IPS-18a (cell line): ENCODE data around the gene ADAMTS7.

Experiments used
- H3K27ac ChIP-seq: one replicate; pipeline ENCODE4 v1.5.1; 2013; ENCODE audit warnings: low read length
- H3K27me3 ChIP-seq: one replicate; pipeline ENCODE4 v1.6.1; 2013; ENCODE audit warnings: mild to moderate bottlenecking, low read length; ENCODE audit not compliant: control insufficient read depth, insufficient read depth
- H3K36me3 ChIP-seq: one replicate; pipeline ENCODE4 v1.6.1; 2013; ENCODE audit warnings: low read depth, low read length; ENCODE audit not compliant: control insufficient read depth
- H3K4me1 ChIP-seq: one replicate; pipeline ENCODE4 v1.6.1; 2013; ENCODE audit warnings: low read depth, low read length; ENCODE audit not compliant: control insufficient read depth
- H3K4me3 ChIP-seq: one replicate; pipeline ENCODE4 v1.5.1; 2013; ENCODE audit warnings: low read length
- H3K9ac ChIP-seq: one replicate; pipeline ENCODE4 v1.6.1; 2013; ENCODE audit warnings: mild to moderate bottlenecking, low read length, moderate library complexity
- H3K9me3 ChIP-seq: one replicate; pipeline ENCODE4 v1.6.1; 2013; ENCODE audit warnings: low read depth, low read length; ENCODE audit not compliant: control insufficient read depth

ADAMTS7 gene

GRCh38 chr15:78717956-78718656 is 93.2 kb downstream of the ADAMTS7 start:
- H3K4me1 ChIP-seq, result no peaks in the 10 kb centered on the region
- H3K4me3 ChIP-seq, result no peak overlapping the region
- H3K36me3 ChIP-seq, result no peaks in the 10 kb centered on the region
- H3K9ac ChIP-seq, result no peak overlapping the region
- H3K27me3 ChIP-seq, result no peaks in the 10 kb centered on the region
- H3K27ac ChIP-seq, result no peak overlapping the region
- no peaks in the 10 kb centered on the region for H3K9me3 ChIP-seq

GRCh38 chr15:78716651-78717050 is 94.6 kb downstream of the ADAMTS7 start:
- no peaks in the 10 kb centered on the region for H3K4me1 ChIP-seq
- H3K27ac ChIP-seq, result no peak overlapping the region
- no peaks in the 10 kb centered on the region for H3K27me3 ChIP-seq
- H3K9me3 ChIP-seq, result no peaks in the 10 kb centered on the region
- H3K4me3 ChIP-seq, result no peak overlapping the region
- no peaks in the 10 kb centered on the region for H3K36me3 ChIP-seq
- no peak overlapping the region for H3K9ac ChIP-seq

- H3K27me3 ChIP-seq, result no peaks in the 10 kb centered on the region
- H3K4me1 ChIP-seq, result no peaks in the 10 kb centered on the region
- H3K27ac ChIP-seq, result no peak overlapping the region
- H3K9me3 ChIP-seq, result no peaks in the 10 kb centered on the region
- no peak overlapping the region for H3K9ac ChIP-seq
- H3K36me3 ChIP-seq, result no peaks in the 10 kb centered on the region
- H3K4me3 ChIP-seq, result no peak overlapping the region
These were observed 95.3 kb downstream of the ADAMTS7 start for GRCh38 chr15:78715930-78716329.

GRCh38 chr15:78715434-78715833 is 95.8 kb downstream of the ADAMTS7 start:
- Histone ChIP-seq H3K4me3 (no peak overlapping the region), H3K27ac (no peak overlapping the region), H3K4me1 (no peaks in the 10 kb centered on the region), H3K9ac (no peak overlapping the region), H3K36me3 (no peaks in the 10 kb centered on the region), H3K9me3 (no peaks in the 10 kb centered on the region), H3K27me3 (no peaks in the 10 kb centered on the region)

GRCh38 chr15:78714890-78715289 is 96.4 kb downstream of the ADAMTS7 start:
- Histone ChIP-seq H3K9ac (no peak overlapping the region), H3K9me3 (no peaks in the 10 kb centered on the region), H3K27me3 (peaks cover 3% of the 10 kb centered on the region), H3K27ac (no peak overlapping the region), H3K36me3 (no peaks in the 10 kb centered on the region), H3K4me1 (no peaks in the 10 kb centered on the region), H3K4me3 (no peak overlapping the region)

GRCh38 chr15:78712797-78713515 is 98.3 kb downstream of the ADAMTS7 start:
- no peak overlapping the region for H3K27ac ChIP-seq
- no peak overlapping the region for H3K9ac ChIP-seq
- H3K36me3 ChIP-seq, result no peaks in the 10 kb centered on the region
- no peaks in the 10 kb centered on the region for H3K9me3 ChIP-seq
- peaks cover 7% of the 10 kb centered on the region for H3K27me3 ChIP-seq
- H3K4me1 ChIP-seq, result no peaks in the 10 kb centered on the region
- H3K4me3 ChIP-seq, result no peak overlapping the region

- Histone ChIP-seq H3K36me3 (no peaks in the 10 kb centered on the region), H3K9ac (no peak overlapping the region), H3K4me1 (no peaks in the 10 kb centered on the region), H3K4me3 (no peak overlapping the region), H3K27ac (no peak overlapping the region), H3K27me3 (peaks cover 7% of the 10 kb centered on the region), H3K9me3 (no peaks in the 10 kb centered on the region)
These were observed 99.6 kb downstream of the ADAMTS7 start for GRCh38 chr15:78711638-78712037.

GRCh38 chr15:78709263-78709882 is 101.9 kb downstream of the ADAMTS7 start:
- Histone ChIP-seq H3K9me3 (no peaks in the 10 kb centered on the region), H3K36me3 (no peaks in the 10 kb centered on the region), H3K27ac (no peak overlapping the region), H3K4me1 (no peaks in the 10 kb centered on the region), H3K9ac (no peak overlapping the region), H3K4me3 (no peak overlapping the region), H3K27me3 (peaks cover 7% of the 10 kb centered on the region)
